Esophagus muscularis mucosa (tissue), 3 donors: ENCODE results near the gene GSTO2.

Experiments
- CTCF ChIP-seq, 3 experiments: fragments of 200-600 bp in 2 of 3; fragments of 450-650 bp in 1 of 3; sonication (generic) in 2 of 3; IDR thresholded peaks; one replicate each; pipeline ENCODE4 v1.5.1; 2017 to 2019; ENCODE audit warnings: antibody characterized with exemption in 3 of 3, mild to moderate bottlenecking in 2 of 3, moderate library complexity in 1 of 3
- POLR2A ChIP-seq: fragments of 450-650 bp; IDR thresholded peaks from one replicate; pipeline ENCODE4 v1.6.1; 2017; ENCODE audit warnings: antibody characterized with exemption, moderate library complexity, mild to moderate bottlenecking, low read depth

GRCh38 chr10:104230490-104230889, 38.5 kb upstream of the GSTO2 start:
- TF ChIP-seq CTCF (IDR thresholded peaks at IDR 0.05) (no peak), POLR2A (no peak)
